K562 (cell line): ENCODE data around the gene CRY2. TPM values are rescaled to one million over a fixed set of nuclear protein-coding genes. Genes with fewer than 3 reads are reported as not detected.

Source experiments
- FOXP1 ChIP-seq: sonication (generic); formaldehyde crosslinking; IDR thresholded peaks from 2 replicates; pipeline ENCODE4 v1.8.0; 2022; ENCODE audit warnings: mild to moderate bottlenecking, missing genetic modification reagents
- NFIC ChIP-seq: fragments of 450-650 bp; IDR thresholded peaks from 2 replicates; pipeline ENCODE4 v1.6.1; 2017; ENCODE audit warnings: mild to moderate bottlenecking, inconsistent platforms
- ZNF263 ChIP-seq: sonication (generic); formaldehyde crosslinking; IDR thresholded peaks from 2 replicates; pipeline ENCODE4 v1.8.0; 2022; ENCODE audit warnings: mild to moderate bottlenecking, missing genetic modification reagents, borderline replicate concordance
- polyA plus RNA-seq, 8 experiments: library from polyadenylated mRNA; depleted of rRNA in 4 of 8; stranded (reverse) in 5 of 8; unstranded in 3 of 8; fragments of >200 nt; fragmentation: Nextera tagmentation in 2 of 8; fragmentation: Illumina TruSeq in 1 of 8; extraction: Ambion mirVana in 2 of 8; extraction: Trizol in 1 of 8; gene quantifications; 2 replicates each; pipeline versions ENCODE4 v1.2.1 to v1.2.3, GENCODE V29; 2011 to 2014; ENCODE audit warnings: inconsistent platforms in 1 of 8, missing spikeins in 1 of 8
- total RNA-seq, 7 experiments: library from RNA; depleted of rRNA in 6 of 7; stranded (reverse); fragments of >200 nt in 6 of 7; fragmentation: Illumina TruSeq in 2 of 7; extraction: Trizol in 2 of 7; gene quantifications; 2 replicates each; pipeline versions ENCODE4 v1.2.1 to v1.2.3, GENCODE V29; 2011 to 2021; ENCODE audit warnings: low replicate concordance in 1 of 7
- TF ChIP-seq, protein P1 (sequence below): sonication (generic); formaldehyde crosslinking; IDR thresholded peaks from 2 replicates; pipeline ENCODE4 v1.8.1; 2023; ENCODE audit warnings: mild to moderate bottlenecking, missing genetic modification reagents
- TF ChIP-seq, protein P2 (sequence below): sonication (generic); formaldehyde crosslinking; IDR thresholded peaks from 2 replicates; pipeline ENCODE4 v1.8.0; 2022; ENCODE audit warnings: mild to moderate bottlenecking, missing genetic modification reagents
- TF ChIP-seq, protein P3 (sequence below): sonication (generic); formaldehyde crosslinking; IDR thresholded peaks from 2 replicates; pipeline ENCODE4 v1.9.0; 2022; ENCODE audit warnings: mild to moderate bottlenecking, missing genetic modification reagents

CRY2 gene
- total and polyA plus RNA-seq, 9 of the 15 experiments (the other 6 are each of a cell fraction or from before 2014, with no cell fraction given), result 2.3 to 23.9 (median 14.8) TPM

DNA sequence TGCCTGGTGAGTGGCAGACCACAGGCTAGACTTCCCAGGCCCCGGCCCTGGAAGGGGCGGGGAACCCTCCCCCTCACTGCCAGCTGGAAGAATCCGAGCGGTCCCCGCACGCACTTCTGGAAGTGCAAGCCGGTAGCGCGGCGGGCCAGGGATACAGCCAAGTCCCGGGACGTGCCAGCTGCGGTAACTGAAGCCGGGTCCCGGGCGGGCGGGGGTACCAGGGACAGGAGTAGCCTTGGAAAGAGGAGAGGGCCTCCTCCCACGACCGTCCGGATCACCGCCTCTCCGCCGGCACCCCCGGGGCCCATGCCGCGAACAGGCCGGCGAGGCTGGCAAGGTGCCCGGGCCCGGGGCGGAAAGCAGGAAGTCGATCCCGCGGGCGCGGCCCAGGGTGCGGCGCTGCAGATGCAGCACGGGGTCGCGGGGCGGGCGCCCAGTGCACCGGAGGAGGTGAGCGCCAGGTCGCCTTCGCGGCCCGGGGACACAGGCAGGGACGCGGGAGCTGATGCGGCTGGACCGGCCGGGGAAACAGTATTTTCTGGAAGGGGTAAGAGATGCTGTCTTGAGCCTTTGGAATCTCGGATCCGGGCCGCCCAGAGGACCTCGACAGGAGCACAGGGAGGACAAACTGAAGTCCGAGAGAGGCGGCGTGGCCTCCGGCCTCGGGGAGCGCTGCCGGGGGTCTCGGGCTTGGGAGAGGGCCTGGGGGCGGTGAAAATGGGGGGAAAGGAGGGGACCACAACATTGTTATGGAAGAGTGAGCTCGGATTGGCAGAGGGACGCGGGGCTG is 43.1 kb upstream of the CRY2 start (continued):
- TF ChIP-seq, protein P1, sequence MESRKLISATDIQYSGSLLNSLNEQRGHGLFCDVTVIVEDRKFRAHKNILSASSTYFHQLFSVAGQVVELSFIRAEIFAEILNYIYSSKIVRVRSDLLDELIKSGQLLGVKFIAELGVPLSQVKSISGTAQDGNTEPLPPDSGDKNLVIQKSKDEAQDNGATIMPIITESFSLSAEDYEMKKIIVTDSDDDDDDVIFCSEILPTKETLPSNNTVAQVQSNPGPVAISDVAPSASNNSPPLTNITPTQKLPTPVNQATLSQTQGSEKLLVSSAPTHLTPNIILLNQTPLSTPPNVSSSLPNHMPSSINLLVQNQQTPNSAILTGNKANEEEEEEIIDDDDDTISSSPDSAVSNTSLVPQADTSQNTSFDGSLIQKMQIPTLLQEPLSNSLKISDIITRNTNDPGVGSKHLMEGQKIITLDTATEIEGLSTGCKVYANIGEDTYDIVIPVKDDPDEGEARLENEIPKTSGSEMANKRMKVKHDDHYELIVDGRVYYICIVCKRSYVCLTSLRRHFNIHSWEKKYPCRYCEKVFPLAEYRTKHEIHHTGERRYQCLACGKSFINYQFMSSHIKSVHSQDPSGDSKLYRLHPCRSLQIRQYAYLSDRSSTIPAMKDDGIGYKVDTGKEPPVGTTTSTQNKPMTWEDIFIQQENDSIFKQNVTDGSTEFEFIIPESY (CRISPR knock-in tag), result peak; percentile 70
- peak; percentile 40; the same call in 1 of the 2 replicates for TF ChIP-seq FOXP1
- peak; percentile 66 for TF ChIP-seq NFIC
- TF ChIP-seq, protein P2, sequence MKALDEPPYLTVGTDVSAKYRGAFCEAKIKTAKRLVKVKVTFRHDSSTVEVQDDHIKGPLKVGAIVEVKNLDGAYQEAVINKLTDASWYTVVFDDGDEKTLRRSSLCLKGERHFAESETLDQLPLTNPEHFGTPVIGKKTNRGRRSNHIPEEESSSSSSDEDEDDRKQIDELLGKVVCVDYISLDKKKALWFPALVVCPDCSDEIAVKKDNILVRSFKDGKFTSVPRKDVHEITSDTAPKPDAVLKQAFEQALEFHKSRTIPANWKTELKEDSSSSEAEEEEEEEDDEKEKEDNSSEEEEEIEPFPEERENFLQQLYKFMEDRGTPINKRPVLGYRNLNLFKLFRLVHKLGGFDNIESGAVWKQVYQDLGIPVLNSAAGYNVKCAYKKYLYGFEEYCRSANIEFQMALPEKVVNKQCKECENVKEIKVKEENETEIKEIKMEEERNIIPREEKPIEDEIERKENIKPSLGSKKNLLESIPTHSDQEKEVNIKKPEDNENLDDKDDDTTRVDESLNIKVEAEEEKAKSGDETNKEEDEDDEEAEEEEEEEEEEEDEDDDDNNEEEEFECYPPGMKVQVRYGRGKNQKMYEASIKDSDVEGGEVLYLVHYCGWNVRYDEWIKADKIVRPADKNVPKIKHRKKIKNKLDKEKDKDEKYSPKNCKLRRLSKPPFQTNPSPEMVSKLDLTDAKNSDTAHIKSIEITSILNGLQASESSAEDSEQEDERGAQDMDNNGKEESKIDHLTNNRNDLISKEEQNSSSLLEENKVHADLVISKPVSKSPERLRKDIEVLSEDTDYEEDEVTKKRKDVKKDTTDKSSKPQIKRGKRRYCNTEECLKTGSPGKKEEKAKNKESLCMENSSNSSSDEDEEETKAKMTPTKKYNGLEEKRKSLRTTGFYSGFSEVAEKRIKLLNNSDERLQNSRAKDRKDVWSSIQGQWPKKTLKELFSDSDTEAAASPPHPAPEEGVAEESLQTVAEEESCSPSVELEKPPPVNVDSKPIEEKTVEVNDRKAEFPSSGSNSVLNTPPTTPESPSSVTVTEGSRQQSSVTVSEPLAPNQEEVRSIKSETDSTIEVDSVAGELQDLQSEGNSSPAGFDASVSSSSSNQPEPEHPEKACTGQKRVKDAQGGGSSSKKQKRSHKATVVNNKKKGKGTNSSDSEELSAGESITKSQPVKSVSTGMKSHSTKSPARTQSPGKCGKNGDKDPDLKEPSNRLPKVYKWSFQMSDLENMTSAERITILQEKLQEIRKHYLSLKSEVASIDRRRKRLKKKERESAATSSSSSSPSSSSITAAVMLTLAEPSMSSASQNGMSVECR (CRISPR knock-in tag), result peak; percentile 58; the same call in 1 of the 2 replicates
- TF ChIP-seq ZNF263 (CRISPR knock-in tag), result peak; percentile 49
- TF ChIP-seq, protein P3, sequence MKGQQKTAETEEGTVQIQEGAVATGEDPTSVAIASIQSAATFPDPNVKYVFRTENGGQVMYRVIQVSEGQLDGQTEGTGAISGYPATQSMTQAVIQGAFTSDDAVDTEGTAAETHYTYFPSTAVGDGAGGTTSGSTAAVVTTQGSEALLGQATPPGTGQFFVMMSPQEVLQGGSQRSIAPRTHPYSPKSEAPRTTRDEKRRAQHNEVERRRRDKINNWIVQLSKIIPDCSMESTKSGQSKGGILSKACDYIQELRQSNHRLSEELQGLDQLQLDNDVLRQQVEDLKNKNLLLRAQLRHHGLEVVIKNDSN (CRISPR knock-in tag), result no peak
